NCI-H2029 treated with DMSO at 0.1 percent for 48 hours (cell line): ENCODE results near the gene NEDD9.

ENCODE experiments used
- DNase-seq: peaks from one replicate; lab custom pipeline; 2025; lab: John Stamatoyannopoulos, UW

The NEDD9 gene

DNA sequence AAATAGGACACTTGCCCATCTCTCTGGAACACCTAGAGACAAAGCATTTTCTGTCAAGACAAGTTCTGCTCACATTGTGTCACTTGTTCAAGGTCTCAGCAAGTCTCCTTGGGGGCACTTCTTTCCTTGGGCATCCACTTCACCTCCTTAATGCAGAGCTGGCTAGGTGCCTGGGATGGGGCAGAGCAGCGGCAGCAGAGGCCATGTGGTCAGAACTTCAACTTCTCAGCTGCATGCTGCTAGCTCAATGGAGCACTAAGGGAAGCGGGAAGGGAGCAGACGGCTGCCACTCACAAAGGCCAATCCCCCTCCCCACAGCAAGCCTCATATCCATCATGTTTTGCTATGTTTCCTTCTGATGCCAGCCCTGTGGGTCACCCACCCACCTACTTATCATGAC, 31.5 kb downstream of the NEDD9 start:
- no peak for DNase-seq

DNA sequence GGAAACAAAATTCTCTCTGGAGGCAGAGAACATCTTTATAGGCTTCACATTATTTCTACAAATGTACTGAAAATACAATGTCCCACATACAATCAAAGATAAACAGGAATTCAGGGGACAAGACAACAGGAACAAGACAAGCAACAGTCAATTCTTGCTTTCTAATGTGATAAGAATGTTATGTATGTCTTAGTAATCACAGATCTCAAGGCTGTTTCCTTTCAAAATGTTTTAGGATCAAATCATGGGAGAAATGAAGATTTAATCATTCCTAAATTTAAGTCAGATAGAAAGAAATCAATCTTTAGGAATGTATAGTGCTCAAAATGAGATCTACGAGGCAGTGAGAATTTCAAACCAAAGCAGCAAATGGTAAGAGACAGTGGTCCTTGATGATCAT, 32.1 kb downstream of the NEDD9 start:
- DNase-seq, result no peak

- DNase-seq, result peak; percentile 43
Observed at GRCh38 chr6:11198663-11199603, 33.5 kb downstream of the NEDD9 start.

DNA sequence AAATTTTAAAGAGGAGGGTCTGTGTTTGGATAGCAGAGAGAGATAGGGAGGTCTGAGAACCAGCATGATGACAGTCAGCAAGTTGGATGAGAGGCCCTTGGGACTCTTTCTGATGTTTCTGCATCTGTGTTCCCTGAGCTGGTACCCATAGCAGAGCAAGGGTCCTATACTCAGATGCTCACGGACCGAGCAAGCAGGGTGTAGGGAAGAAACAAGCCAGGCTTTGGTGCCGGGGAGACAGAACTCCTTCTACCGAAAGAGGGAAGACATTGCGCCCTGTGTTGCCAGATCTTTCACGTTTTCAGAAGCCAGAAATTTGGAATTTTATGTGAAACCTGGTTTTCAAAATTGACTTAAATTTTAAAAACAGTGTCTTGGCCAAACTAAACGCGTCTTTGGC, 34.6 kb downstream of the NEDD9 start:
- DNase-seq, result no peak

- no peak for DNase-seq
Observed at GRCh38 chr6:11197175-11197536, 35.3 kb downstream of the NEDD9 start.

- no peak for DNase-seq
Observed at GRCh38 chr6:11196511-11197174, 35.8 kb downstream of the NEDD9 start.

GRCh38 chr6:11194356-11195218, 37.9 kb downstream of the NEDD9 start:
- DNase-seq, result no peak

- DNase-seq, result no peak
Observed at GRCh38 chr6:11193434-11193833, 39.0 kb downstream of the NEDD9 start.

- DNase-seq, result no peak
Observed at GRCh38 chr6:11192167-11192566, 40.3 kb downstream of the NEDD9 start.

DNA sequence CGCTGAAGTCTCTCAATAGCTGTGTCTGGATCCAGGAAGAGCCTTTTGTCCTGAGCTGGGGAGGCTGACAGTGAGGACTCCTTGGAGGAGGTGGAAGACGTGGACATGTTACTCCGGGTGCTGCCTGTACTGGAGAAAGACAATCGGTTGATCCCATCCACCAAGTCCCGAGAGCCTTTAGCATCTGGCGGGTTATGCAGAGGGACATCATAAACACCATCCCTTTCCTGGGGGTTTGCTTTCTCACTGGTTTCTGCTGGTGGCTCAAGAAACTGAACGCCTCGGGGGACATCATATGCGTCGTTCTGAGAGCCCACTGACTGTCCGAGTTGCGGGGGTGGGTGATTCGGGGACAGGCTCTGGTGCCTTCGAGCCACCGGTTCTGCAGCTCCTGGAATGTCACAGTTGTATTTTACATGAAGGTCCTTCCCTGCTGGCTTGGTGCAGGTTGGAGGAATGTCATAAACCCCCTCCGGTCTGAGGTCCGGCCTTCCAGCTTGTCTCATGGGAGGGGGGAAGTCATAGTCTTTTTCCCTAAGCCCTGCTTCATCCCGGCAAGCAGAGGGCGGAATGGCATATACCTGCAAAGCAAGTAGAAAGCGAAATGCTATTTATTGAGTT, 41.7 kb downstream of the NEDD9 start:
- DNase-seq, result no peak

DNA sequence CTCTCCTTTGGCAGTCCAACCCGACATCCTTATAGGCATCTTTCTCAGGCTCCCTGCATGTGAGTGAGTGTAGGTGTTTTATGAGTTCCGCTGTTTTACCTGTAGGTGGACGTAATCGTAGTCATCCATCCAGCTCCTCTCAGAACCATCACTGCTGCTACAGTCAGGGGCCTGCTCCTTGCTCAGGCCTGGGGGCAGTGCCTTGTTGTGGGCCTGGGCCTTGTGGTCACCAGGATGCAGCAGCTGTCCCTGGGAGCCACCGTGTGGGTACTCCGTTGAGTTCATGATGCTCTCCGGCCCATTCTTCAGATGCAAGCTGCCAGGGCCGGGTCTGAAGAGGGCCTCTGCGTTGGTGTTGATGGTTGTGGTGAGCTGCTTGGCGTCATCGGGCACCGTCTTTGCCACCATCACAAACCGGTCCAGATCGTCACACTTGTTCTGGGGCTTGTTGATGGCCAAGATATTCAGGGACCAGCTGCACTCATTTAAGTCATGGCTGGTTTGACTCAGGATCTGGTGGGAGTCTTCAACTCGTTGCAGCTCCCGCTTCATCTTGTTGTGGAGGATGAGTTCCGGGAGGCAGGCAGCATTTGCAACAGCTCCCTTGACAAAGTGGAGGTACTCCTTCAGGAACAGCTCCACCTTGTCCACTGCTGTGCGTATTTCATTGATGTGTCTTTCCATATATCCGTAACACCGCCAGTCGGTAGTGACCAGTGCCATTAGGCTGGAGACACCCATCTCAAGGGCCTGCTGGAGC, 42.4 kb downstream of the NEDD9 start:
- DNase-seq, result no peak

- DNase-seq, result peak; percentile 18
Observed at GRCh38 chr6:11188161-11188915, 44.1 kb downstream of the NEDD9 start.

GRCh38 chr6:11187301-11187700, 45.2 kb downstream of the NEDD9 start:
- DNase-seq, result no peak

DNA sequence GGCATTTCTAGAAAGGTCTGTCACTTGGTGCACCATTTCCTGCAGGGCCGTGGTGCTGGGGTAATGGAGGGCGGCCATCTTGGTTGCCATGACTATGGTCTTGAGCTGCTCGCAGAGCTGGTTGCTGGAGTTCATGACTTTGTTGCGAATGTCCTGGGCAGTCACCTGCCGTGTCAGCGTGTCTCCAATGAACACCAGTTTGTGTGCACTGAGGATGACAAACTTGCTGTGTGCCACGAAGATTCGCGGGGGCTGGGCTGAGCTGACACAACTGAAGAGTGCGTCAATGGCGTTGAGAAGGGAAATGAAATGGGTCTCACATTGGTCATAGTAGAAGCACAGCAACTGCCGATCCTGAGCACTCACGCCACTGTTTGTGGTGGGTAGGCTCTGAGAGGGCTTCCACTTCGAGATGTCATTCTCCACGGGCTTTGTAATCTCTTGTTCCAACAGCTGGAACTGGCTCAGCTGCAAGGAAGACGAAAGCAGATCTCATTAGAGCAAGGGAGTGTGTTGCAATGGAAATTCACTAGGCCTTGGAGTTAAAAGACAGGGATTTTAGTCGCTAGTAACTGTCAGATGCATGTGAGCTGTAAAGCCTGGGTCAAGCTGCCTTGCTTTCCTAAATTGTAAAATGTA, 47.1 kb downstream of the NEDD9 start:
- no peak for DNase-seq

DNA sequence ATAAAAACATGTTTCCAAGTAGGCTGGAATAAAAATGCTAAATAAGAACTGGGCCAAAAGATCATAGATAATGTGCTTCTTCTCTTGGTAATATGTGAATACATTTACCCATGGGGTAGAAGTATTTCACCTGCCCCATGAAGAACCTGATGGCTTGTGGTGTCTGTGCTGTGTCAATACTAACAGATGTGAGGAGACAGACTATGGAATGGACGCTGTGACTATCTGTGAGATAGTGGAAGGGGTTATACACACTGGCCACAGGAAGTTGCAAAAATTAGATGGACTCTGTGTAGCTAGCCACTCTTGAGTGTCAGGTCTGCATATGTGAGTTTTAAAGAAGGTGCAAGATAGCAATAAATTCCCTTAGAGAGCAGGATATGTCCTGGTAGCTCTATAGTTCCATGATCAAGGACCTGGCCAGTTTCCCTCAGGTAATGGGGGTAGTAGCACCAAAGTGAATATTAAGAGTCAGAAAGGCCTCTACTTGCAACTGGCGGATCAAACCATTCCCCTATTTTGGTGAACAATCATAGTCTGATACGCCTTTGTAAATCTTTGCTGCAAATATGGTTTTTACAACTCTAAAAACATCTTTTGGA, 48.6 kb downstream of the NEDD9 start:
- DNase-seq, result no peak

GRCh38 chr6:11181478-11182136, 50.9 kb downstream of the NEDD9 start:
- DNase-seq, result no peak

- no peak for DNase-seq
Observed at GRCh38 chr6:11179419-11180202, 52.9 kb downstream of the NEDD9 start.

- DNase-seq, result no peak
Observed at GRCh38 chr6:11179088-11179418, 53.4 kb downstream of the NEDD9 start.
